ENCODE data around the gene SCGN.

SCGN gene

DNA sequence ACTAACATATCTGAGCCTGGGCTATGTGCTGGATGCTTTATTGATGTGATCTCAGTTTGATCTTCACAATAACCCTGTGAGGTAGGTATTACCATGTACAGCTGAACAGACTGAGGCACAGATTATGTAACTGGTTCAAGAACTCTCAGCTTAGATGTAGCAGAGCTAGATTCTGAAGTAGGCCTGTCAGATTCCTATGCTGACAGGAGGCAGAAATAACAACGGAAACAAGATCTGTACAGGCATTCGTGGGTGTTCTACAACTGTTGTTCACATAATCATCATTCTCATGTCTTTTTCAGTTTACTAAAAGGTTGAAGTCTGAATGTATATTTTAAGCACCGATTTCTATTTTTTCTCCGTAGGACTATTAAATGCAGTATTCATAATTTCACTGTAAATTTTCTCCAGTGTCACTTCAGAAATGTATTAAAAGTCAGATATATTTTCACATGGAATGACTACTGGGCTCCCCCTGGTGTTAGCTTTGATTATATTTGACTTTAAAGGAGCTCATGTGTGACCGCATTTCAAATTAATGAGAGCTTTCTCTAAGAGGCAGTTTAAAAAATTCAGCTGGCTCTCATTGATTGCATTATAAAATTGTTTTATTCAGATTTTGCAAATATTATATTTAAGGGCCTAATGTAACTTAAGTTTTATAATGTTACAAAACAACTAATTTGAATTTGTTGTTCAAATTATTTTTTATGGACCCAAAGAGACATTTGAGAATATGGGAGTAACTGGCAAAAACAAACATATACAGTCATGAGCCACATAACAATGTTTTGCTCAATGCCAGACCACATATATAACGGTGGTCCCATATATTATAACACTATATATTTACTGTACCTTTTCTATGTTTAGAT lies 66.1 kb downstream of the SCGN start:
- no peak overlapping the region for H3K4me3 ChIP-seq (replicated peaks; ENCODE audit: low read depth, low read length)
- peak; percentile 19 for DNase-seq (ENCODE audit: extremely low read depth, low read depth)
- TF ChIP-seq, protein P1, sequence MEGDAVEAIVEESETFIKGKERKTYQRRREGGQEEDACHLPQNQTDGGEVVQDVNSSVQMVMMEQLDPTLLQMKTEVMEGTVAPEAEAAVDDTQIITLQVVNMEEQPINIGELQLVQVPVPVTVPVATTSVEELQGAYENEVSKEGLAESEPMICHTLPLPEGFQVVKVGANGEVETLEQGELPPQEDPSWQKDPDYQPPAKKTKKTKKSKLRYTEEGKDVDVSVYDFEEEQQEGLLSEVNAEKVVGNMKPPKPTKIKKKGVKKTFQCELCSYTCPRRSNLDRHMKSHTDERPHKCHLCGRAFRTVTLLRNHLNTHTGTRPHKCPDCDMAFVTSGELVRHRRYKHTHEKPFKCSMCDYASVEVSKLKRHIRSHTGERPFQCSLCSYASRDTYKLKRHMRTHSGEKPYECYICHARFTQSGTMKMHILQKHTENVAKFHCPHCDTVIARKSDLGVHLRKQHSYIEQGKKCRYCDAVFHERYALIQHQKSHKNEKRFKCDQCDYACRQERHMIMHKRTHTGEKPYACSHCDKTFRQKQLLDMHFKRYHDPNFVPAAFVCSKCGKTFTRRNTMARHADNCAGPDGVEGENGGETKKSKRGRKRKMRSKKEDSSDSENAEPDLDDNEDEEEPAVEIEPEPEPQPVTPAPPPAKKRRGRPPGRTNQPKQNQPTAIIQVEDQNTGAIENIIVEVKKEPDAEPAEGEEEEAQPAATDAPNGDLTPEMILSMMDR (IDR thresholded peaks at IDR 0.05; ENCODE audit: low read depth, low read length, missing control alignments): peak; percentile 39

DNA sequence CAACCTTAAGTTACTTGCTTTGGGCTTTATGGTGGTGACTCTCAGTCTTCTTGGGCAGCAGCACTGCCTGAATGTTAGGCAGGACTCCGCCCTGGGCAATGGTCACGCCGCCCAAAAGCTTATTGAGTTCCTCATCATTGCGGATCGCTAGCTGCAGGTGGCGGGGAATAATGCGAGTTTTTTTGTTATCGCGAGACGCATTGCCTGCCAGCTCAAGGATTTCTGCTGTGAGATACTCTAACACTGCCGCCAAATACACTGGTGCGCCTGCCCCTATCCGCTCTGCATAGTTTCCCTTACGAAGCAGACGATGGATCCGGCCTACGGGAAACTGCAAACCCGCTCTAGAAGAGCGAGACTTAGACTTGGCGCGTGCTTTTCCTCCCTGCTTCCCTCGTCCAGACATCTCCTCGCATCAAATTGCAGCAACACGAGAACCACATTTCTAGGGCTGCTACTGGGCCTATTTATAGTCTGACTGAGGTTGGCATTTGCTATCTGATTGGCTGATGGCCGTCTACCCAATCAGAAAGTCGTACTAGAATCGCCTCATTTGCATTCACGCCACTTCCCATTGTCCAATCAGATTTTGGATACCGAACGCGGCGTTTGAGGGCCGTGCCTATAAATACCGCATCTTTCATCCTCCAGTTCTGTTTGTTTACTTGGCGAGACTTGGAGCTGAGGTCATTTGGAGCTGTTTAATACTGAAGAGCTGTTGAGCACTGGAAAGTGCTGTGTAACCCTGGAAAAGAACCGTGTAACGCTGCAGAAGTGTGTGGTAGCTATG lies 74.3 kb downstream of the SCGN start:
- TF ChIP-seq, protein P1 (IDR thresholded peaks at IDR 0.05; ENCODE audit: low read depth, low read length, missing control alignments): no peak
- H3K4me3 ChIP-seq (replicated peaks; ENCODE audit: low read depth, low read length): no peak overlapping the region
- no peak for DNase-seq (ENCODE audit: extremely low read depth, low read depth)

DNA sequence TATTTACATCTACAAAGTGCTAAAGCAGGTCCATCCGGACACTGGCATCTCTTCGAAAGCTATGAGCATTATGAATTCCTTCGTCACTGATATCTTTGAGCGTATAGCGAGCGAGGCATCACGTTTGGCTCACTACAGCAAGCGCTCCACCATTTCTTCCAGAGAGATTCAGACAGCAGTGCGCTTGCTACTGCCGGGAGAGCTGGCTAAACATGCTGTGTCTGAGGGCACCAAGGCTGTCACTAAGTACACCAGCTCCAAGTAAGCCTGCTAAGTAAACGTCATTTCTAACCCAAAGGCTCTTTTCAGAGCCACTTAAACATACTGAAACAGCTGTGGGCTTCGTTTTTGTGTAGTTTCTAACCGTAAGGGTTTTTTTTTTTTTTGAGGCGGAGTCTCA lies 75.0 kb downstream of the SCGN start:
- no peak for DNase-seq (ENCODE audit: extremely low read depth, low read depth)
- TF ChIP-seq, protein P1 (IDR thresholded peaks at IDR 0.05; ENCODE audit: low read depth, low read length, missing control alignments): no peak

DNA sequence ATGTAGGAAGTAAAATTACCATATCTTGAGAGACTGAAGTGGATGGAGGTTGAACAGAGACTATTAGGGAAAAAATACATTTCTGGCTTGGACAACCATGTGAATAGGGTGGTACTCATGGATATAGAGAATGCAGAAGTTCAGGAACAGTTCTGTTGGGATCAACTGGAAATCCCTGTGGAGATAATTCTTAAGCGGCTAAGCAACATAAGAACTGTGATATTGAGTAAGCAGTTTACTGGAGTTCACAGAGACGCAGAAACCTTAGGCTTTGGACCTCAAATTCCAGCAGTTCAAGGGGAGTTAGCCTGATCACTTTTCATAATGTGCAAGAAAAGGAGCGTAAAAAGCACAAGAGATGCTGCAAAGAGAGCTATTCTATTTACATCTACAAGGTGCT lies 78.9 kb downstream of the SCGN start:
- TF ChIP-seq, protein P1 (IDR thresholded peaks at IDR 0.05; ENCODE audit: low read depth, low read length, missing control alignments): no peak
- no peak for DNase-seq (ENCODE audit: extremely low read depth, low read depth)
- no peak overlapping the region for H3K4me3 ChIP-seq (replicated peaks; ENCODE audit: low read depth, low read length)

More for the DNA sequence above, 75.0 kb downstream of the SCGN start:
- H3K4me3 ChIP-seq (replicated peaks; ENCODE audit: low read depth, low read length): no peak overlapping the region

DNA sequence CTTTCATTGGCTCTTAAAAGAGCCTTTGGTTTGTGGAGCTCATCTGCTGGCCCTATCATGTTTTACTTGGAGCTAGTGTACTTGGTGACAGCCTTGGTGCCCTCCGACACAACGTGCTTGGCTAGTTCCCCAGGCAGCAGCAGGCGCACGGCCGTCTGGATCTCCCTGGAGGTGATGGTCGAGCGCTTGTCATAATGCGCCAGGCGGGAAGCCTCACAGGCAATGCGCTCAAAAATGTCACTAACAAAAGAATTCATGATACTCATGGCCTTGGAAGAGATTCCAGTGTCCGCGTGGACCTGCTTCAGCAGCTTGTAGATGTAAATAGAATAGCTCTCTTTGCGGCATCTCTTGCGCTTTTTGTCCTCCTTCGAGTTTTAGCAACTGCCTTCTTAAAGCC lies 79.7 kb downstream of the SCGN start:
- TF ChIP-seq, protein P1 (IDR thresholded peaks at IDR 0.05; ENCODE audit: low read depth, low read length, missing control alignments): no peak
- H3K4me3 ChIP-seq (replicated peaks; ENCODE audit: low read depth, low read length): no peak overlapping the region
- no peak for DNase-seq (ENCODE audit: extremely low read depth, low read depth)

DNA sequence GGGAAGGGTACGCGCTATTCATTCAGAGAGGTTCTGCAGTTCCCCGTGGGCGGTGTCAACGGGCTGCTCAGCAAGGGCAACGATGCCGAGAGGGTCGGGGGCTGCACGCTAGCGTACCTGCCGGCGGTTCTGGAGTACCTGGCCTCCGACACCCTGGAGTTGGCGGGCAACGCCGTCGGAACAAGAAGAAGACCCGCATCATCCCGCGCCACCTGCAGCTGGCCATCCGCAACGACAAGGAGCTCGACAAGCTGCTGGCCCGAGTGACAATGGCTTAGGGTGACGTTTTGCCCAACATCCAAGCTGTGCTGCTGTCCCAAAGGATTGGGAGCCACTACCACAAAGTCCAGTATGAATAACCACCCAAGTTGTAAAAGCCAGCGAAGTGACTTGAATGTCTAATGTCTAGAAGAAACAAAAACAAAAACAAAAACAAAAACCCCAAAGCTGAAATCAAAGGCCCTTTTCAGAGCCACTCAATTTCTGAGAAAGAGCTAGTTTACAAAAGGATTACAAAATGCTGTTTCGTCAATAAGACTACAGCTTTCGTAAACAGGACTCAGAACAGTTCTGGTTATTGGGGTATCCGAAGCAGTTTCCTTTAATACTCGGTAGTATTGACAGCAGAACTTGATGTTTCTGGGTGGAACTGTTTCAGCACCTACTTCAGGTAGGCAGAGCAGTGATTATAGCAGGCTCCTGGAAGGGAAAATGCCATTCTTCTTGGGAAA lies 80.6 kb downstream of the SCGN start:
- DNase-seq (ENCODE audit: extremely low read depth, low read depth): no peak
- no peak overlapping the region for H3K4me3 ChIP-seq (replicated peaks; ENCODE audit: low read depth, low read length)
- TF ChIP-seq, protein P1 (IDR thresholded peaks at IDR 0.05; ENCODE audit: low read depth, low read length, missing control alignments): no peak

Data from HFF-Myc (cell line).